Keratinocyte (primary cell): ENCODE data around the gene UGT2B28. TPM values are rescaled to one million over a fixed set of nuclear protein-coding genes. Genes with fewer than 3 reads are reported as not detected.
"Not testable (repeated sequence)": the region's sequence is repeated elsewhere in the genome, so short reads cannot be mapped to it uniquely, and the experiment has no call there.

Experiments used
- DNase-seq: peaks from one replicate; pipeline ENCODE4 v3.0.0-alpha.2; 2011; ENCODE audit warnings: low read depth, missing footprints, low spot score
- FAIRE-seq: peaks from 2 replicates; lab custom pipeline; 2011; peaks lifted over from hg19 to GRCh38; lab: Jason Lieb, UNC
- H2AFZ ChIP-seq: 2 replicates; pipeline ENCODE4 v1.6.0; 2012; ENCODE audit warnings: low read length, control low read depth, inconsistent platforms; ENCODE audit not compliant: control insufficient read depth
- H3K27ac ChIP-seq: 2 replicates; pipeline ENCODE4 v1.5.1; 2011; ENCODE audit warnings: low read length; ENCODE audit not compliant: control insufficient read depth, insufficient read depth
- H3K27me3 ChIP-seq: 3 replicates; pipeline ENCODE4 v1.6.0; 2011; ENCODE audit warnings: low read length; ENCODE audit not compliant: control insufficient read depth, insufficient read depth; ENCODE audit errors: extremely low read depth
- H3K36me3 ChIP-seq, 2 experiments: 2 replicates in 1 of 2; 3 replicates in 1 of 2; pipeline ENCODE4 v1.5.1; 2011; ENCODE audit warnings: low read length in 2 of 2, mild to moderate bottlenecking in 1 of 2; ENCODE audit not compliant: control insufficient read depth in 2 of 2, insufficient read depth in 2 of 2; ENCODE audit errors: extremely low read depth in 1 of 2
- H3K4me1 ChIP-seq: 3 replicates; pipeline ENCODE4 v1.5.1; 2011; ENCODE audit warnings: low read length; ENCODE audit not compliant: control insufficient read depth, insufficient read depth; ENCODE audit errors: extremely low read depth
- H3K4me2 ChIP-seq: 3 replicates; pipeline ENCODE4 v1.6.0; 2011; ENCODE audit warnings: low read depth, low read length; ENCODE audit not compliant: control insufficient read depth, insufficient read depth; ENCODE audit errors: extremely low read depth
- H3K4me3 ChIP-seq, 3 experiments: fragments of 200-600 bp in 1 of 3; sonication (generic) in 1 of 3; 2 replicates in 2 of 3; 3 replicates in 1 of 3; pipeline ENCODE4 v1.5.1; 2011 to 2016; ENCODE audit warnings: low read length in 3 of 3, mild to moderate bottlenecking in 3 of 3, control low read depth in 2 of 3, inconsistent platforms in 1 of 3, low read depth in 1 of 3, mixed read lengths in 1 of 3, mixed run types in 1 of 3, moderate library complexity in 1 of 3; ENCODE audit not compliant: control insufficient read depth in 2 of 3, insufficient read depth in 2 of 3; ENCODE audit errors: extremely low read depth in 1 of 3
- H3K79me2 ChIP-seq: 2 replicates; pipeline ENCODE4 v1.6.0; 2012; ENCODE audit warnings: low read length; ENCODE audit not compliant: control insufficient read depth, insufficient read depth
- H3K9ac ChIP-seq: 3 replicates; pipeline ENCODE4 v1.6.0; 2011; ENCODE audit warnings: low read length; ENCODE audit not compliant: control insufficient read depth, insufficient read depth; ENCODE audit errors: extremely low read depth
- H3K9me1 ChIP-seq: 3 replicates; pipeline ENCODE4 v1.6.0; 2011; ENCODE audit warnings: low read length; ENCODE audit not compliant: control insufficient read depth, insufficient read depth; ENCODE audit errors: extremely low read depth
- H3K9me3 ChIP-seq: 2 replicates; pipeline ENCODE4 v1.5.1; 2012; ENCODE audit warnings: low read depth, low read length; ENCODE audit not compliant: control insufficient read depth
- H4K20me1 ChIP-seq: 3 replicates; pipeline ENCODE4 v1.6.0; 2011; ENCODE audit warnings: low read length; ENCODE audit not compliant: control insufficient read depth, insufficient read depth; ENCODE audit errors: extremely low read depth
- EZH2 ChIP-seq: IDR thresholded peaks from one replicate; pipeline ENCODE4 v1.6.1; 2012; ENCODE audit warnings: inconsistent platforms, mild to moderate bottlenecking, low read length, moderate library complexity
- dilution Hi-C: fragments of 300-500 bp; cut with MboI; formaldehyde crosslinking; loops from one replicate; pipeline ENCODE4 v1.7.0; 2020; ENCODE audit warnings: low sequenced_read_pairs; ENCODE audit not compliant: extremely low pct_ligation_motif_present
- polyA plus RNA-seq, 5 experiments: library from polyadenylated mRNA; depleted of rRNA in 3 of 5; stranded (reverse) in 3 of 5; stranded (forward) in 1 of 5; unstranded in 1 of 5; fragments of >200 nt; gene quantifications; 1 replicate in 1 of 5; 2 replicates in 3 of 5; 3 replicates in 1 of 5; pipeline versions ENCODE4 v1.2.1 to v1.2.3, GENCODE V29; 2011 to 2012; ENCODE audit warnings: missing spikeins in 2 of 5, low read depth in 1 of 5, low replicate concordance in 1 of 5
- TF ChIP-seq, protein P1 (sequence below), 3 experiments: IDR thresholded peaks in 1 of 3; conservative IDR thresholded peaks in 1 of 3; optimal IDR thresholded peaks in 1 of 3; 2 replicates in 2 of 3; 3 replicates in 1 of 3; pipeline versions ENCODE3 to v1.5.1; 2011; ENCODE audit warnings: low read length in 3 of 3, mild to moderate bottlenecking in 3 of 3, moderate library complexity in 2 of 3, control low read depth in 1 of 3, inconsistent platforms in 1 of 3; ENCODE audit not compliant: insufficient read depth in 2 of 3; ENCODE audit errors: extremely low read depth in 1 of 3

The UGT2B28 gene
- polyA plus RNA-seq, 1 donor (not counting 4 experiments of a cell fraction or from before 2014, with no cell fraction given), result not detected

DNA sequence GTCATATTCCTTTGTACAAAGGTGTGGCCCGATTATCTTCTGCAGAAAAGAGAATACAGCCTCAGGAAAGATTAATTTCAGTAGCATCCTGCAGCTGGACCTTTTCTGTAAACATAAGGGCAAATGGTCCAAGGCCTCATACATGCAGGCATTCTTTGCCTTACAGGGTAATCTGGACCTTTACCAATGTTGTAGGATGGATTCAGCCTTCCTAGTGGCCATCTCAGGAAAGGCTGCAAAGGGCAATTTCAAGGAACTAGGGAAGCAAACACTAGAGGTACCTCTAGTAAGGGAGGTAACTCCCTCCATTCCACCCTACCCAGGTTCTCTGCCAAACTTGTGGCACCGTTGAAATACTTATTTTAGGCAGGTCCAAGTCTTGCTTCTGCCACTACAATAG lies 43.0 kb downstream of the UGT2B28 start:
- no peak overlapping the region for H3K4me3 ChIP-seq

DNA sequence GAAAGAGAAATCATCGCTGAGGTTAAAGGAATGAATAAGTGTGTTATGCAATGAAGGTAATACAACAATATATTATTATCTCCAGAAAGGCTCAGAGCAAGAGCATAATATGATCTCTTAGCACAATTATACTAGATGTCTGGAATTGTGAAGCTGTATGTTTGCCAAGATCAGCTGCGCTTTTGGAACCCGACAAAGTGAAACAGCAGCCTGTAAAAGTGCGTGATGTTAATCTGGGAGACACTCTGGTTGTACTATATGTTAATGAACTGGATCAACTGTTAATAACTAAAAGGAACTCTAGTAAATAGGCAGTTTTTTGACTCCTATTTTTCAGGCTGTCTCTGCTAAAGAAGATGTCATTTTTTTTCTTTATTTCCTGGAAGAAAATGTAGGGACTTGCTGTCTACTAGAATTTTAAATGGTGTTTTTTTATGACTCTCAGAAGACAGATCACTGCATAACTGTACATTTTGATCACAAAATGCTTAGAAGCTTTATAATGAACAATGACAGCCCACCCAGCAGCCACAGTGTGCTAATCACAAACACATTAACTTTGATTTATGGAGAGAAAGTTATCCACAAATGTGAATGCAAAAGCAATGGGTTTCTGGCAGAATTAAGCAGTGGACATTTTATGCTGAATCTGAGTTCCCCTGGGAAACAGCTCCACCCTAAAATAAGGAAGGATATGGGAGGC lies 50.2 kb downstream of the UGT2B28 start:
- H4K20me1 ChIP-seq, result no peaks in the 10 kb centered on the region
- H3K9me3 ChIP-seq, result no peaks in the 10 kb centered on the region
- no peak overlapping the region for H2AFZ ChIP-seq
- no peak overlapping the region for H3K9ac ChIP-seq
- H3K36me3 ChIP-seq, result no peaks in the 10 kb centered on the region
- dilution Hi-C loops, result no loop called here
- DNase-seq (no peak), FAIRE-seq (no peak)
- no peaks in the 10 kb centered on the region for H3K4me1 ChIP-seq
- H3K4me3 ChIP-seq, result no peak overlapping the region
- H3K79me2 ChIP-seq, result no peaks in the 10 kb centered on the region
- H3K9me1 ChIP-seq, result no peaks in the 10 kb centered on the region
- H3K27me3 ChIP-seq, result no peaks in the 10 kb centered on the region
- no peak for TF ChIP-seq EZH2
- TF ChIP-seq, protein P1, sequence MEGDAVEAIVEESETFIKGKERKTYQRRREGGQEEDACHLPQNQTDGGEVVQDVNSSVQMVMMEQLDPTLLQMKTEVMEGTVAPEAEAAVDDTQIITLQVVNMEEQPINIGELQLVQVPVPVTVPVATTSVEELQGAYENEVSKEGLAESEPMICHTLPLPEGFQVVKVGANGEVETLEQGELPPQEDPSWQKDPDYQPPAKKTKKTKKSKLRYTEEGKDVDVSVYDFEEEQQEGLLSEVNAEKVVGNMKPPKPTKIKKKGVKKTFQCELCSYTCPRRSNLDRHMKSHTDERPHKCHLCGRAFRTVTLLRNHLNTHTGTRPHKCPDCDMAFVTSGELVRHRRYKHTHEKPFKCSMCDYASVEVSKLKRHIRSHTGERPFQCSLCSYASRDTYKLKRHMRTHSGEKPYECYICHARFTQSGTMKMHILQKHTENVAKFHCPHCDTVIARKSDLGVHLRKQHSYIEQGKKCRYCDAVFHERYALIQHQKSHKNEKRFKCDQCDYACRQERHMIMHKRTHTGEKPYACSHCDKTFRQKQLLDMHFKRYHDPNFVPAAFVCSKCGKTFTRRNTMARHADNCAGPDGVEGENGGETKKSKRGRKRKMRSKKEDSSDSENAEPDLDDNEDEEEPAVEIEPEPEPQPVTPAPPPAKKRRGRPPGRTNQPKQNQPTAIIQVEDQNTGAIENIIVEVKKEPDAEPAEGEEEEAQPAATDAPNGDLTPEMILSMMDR (optimal IDR thresholded peaks at IDR 0.05 in 1 of 3, IDR thresholded peaks at IDR 0.05 in 1 of 3, conservative IDR thresholded peaks at IDR 0.05 in 1 of 3; ENCODE audit: extremely low read depth in 1 of 3, insufficient read depth in 2 of 3, low read length in 3 of 3), result no peak
- no peak overlapping the region for H3K27ac ChIP-seq
- no peak overlapping the region for H3K4me2 ChIP-seq

More for the DNA sequence above, 43.0 kb downstream of the UGT2B28 start:
- Histone ChIP-seq H3K4me1 (peaks cover 2% of the 10 kb centered on the region), H2AFZ (no peak overlapping the region), H3K9me1 (no peaks in the 10 kb centered on the region), H3K4me2 (no peak overlapping the region), H3K9ac (no peak overlapping the region), H3K27me3 (no peaks in the 10 kb centered on the region), H3K79me2 (no peaks in the 10 kb centered on the region), H3K9me3 (no peaks in the 10 kb centered on the region), H3K36me3 (no peaks in the 10 kb centered on the region), H3K27ac (no peak overlapping the region), H4K20me1 (no peaks in the 10 kb centered on the region)
- no peak for FAIRE-seq
- dilution Hi-C loops, result no loop called here
- DNase-seq, result no peak
- no peak for TF ChIP-seq EZH2
- TF ChIP-seq, protein P1 (optimal IDR thresholded peaks at IDR 0.05 in 1 of 3, IDR thresholded peaks at IDR 0.05 in 1 of 3, conservative IDR thresholded peaks at IDR 0.05 in 1 of 3; ENCODE audit: extremely low read depth in 1 of 3, insufficient read depth in 2 of 3, low read length in 3 of 3), result no peak

DNA sequence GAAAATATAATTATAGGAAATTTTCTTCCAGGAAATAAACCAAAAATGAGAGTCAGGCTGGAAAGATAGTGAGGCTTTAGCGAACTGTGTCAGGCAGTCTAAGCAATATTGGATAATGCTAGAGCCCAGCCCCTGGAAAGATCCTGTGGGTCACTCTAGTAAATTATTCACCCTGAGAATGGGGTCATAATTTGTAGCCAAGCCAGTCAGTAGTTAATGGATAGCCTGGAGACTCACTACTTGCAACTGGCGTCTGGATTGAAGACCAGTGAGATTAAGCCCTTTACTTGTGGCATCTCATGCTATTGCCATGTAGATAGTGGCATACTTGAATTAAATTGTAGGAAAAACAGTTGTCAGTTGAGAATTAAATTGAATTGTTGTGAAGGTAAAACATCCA lies 51.0 kb downstream of the UGT2B28 start:
- not testable (repeated sequence) for FAIRE-seq, H2AFZ ChIP-seq

More for the DNA sequence above, 51.0 kb downstream of the UGT2B28 start:
- H3K4me2 ChIP-seq, H3K9me3 ChIP-seq, H3K9me1 ChIP-seq, H3K4me3 ChIP-seq, H3K4me1 ChIP-seq, H3K79me2 ChIP-seq, H3K27me3 ChIP-seq, DNase-seq, dilution Hi-C loops, H4K20me1 ChIP-seq, H3K9ac ChIP-seq, H3K36me3 ChIP-seq, H3K27ac ChIP-seq: not testable (repeated sequence)
